ENCODE results near the gene TUBB4B. TPM values are rescaled to one million over a fixed set of nuclear protein-coding genes. Genes with fewer than 3 reads are reported as not detected.

Gene TUBB4B
- total RNA-seq, 3 donors from 2014 or later = 286 to 379 (median 332) TPM

DNA sequence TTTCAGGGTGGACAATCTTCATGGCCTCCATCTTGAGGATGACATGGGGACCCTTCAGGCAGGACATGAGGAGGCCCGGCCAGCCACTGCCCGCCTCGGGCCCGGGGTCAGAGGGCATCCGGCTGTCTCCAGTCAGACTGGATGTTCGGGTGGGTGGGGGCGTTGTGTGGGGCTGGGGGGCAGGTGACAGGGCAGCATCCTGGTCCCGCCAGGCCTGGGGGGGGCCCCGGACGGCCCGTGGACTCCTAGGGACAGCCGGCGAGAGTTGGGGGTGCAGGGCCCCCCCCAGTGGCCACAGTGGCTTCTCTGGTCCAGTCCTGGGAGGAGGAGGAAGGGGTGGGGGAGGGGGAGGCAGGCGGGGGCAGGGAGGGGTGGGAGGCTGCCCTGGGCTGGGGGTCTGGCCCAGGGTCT is 20.0 kb upstream of the TUBB4B start:
- intact Hi-C loops (cut with DNase I, micrococcal nuclease) = no loop called here
- peaks cover 29% of the 10 kb centered on the region for H3K4me1 ChIP-seq (ENCODE audit: low read depth)

DNA sequence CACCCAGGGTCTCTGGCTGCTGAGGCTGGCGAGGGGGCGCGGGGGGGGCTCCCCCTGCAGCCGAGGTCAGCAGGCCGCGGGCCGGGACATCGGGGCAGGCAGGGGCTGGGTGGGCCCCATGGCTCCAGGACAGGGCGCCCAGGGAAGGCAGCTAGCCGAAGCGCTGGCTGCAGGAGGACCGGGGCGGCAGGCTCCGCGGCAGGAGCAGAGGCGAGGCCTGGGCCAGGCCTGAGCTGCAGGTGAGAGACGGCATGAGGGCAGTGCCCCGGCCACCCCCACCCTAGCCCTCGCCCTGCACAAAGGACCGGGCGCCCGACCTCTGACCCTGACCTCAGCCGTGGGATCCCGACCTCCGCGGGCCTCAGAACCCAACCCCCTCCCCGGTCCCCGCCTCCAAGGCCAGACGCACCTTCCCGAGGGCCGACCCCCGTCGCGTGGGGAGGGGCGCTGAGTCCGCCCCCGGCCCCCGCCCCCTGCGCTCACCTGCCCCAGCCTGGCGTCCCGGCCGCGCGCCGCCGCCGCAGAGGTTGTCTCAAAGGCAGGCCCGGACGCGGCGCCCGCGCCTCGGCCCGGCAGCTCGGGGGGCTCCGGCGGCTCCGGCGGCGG is 19.5 kb upstream of the TUBB4B start:
- no peaks in the 10 kb centered on the region for H3K36me3 ChIP-seq (ENCODE audit: low read depth)
- H3K4me3 ChIP-seq = no peak overlapping the region
- intact Hi-C loops (cut with DNase I, micrococcal nuclease) = no loop called here
- TF ChIP-seq, protein P1, sequence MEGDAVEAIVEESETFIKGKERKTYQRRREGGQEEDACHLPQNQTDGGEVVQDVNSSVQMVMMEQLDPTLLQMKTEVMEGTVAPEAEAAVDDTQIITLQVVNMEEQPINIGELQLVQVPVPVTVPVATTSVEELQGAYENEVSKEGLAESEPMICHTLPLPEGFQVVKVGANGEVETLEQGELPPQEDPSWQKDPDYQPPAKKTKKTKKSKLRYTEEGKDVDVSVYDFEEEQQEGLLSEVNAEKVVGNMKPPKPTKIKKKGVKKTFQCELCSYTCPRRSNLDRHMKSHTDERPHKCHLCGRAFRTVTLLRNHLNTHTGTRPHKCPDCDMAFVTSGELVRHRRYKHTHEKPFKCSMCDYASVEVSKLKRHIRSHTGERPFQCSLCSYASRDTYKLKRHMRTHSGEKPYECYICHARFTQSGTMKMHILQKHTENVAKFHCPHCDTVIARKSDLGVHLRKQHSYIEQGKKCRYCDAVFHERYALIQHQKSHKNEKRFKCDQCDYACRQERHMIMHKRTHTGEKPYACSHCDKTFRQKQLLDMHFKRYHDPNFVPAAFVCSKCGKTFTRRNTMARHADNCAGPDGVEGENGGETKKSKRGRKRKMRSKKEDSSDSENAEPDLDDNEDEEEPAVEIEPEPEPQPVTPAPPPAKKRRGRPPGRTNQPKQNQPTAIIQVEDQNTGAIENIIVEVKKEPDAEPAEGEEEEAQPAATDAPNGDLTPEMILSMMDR (IDR thresholded peaks at IDR 0.05) = no peak
- DNase-seq (peak in 2 of 3 donors; percentile 35 to 68), ATAC-seq (no peak)
- H3K9me3 ChIP-seq = no peaks in the 10 kb centered on the region
- peaks cover 29% of the 10 kb centered on the region for H3K4me1 ChIP-seq (ENCODE audit: low read depth)

More for the DNA sequence above, 20.0 kb upstream of the TUBB4B start:
- Histone ChIP-seq H3K4me3 (no peak overlapping the region), H3K9me3 (no peaks in the 10 kb centered on the region), H3K36me3 (ENCODE audit: low read depth) (no peaks in the 10 kb centered on the region)
- DNase-seq (peak in 1 of 3 donors; percentile 20), ATAC-seq (no peak)
- TF ChIP-seq, protein P1 (IDR thresholded peaks at IDR 0.05) = no peak

DNA sequence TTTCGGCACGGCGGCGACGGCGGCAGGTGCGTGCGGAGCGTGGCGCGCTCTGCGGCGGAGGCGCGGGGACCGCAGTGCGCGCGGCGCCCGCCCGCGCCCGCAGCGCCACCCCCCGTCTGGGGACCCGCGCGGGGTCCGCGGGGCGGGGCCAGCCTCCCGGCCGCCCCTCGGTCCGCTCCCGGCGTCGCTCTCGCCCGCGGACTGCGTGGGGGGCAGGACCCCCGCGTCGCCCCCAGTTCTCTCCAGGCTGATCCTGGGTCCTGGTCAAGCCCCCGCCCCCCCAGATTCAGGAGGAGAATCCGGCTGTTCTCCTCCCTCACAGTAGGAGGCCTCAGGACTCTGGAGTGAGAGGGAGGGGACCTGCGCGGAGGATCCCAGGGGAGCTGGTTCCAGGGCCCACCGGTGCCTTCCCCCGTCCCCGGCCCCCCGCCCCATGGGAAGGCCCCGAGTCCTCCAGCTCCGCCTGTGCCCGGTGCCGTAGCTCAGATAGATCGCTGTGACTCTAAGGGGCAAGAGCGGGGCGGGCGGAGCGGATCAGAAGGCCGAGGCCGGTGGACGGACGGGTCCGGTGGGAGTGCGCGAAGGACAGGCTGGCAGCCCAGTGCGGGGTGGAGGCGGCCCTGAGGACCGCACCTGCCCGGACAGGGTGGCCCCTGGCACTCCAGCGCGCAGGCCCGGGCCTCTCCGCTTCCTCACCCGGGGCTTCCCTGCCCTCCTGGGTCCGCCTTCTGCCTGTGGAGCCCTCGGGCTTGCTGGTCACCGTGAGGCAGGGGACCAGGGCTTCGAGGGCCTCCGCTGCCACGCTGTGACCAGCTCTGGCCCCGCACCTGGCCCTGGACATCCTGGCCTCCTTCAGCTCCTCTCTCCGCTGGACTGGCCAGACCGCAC is 18.7 kb upstream of the TUBB4B start, which contains the start of gene RNF208:
RNF208 (minus strand) TSS at position 51 of the 888 bp plus-strand sequence. CDS start 1,028 bp downstream, outside the sequence.
- Histone ChIP-seq H3K9me3 (no peaks in the 10 kb centered on the region), H3K4me3 (peak within 1 kb of the TSS; percentile 42), H3K36me3 (ENCODE audit: low read depth) (no peaks in the 10 kb centered on the region), H3K4me1 (ENCODE audit: low read depth) (peaks cover 37% of the 10 kb centered on the region)
- ATAC-seq (peak; percentile 19), DNase-seq (peak in 2 of 3 donors; percentile 38 to 74)
- TF ChIP-seq, protein P1 (IDR thresholded peaks at IDR 0.05) = no peak
- intact Hi-C loops (cut with DNase I, micrococcal nuclease) = no loop called here

DNA sequence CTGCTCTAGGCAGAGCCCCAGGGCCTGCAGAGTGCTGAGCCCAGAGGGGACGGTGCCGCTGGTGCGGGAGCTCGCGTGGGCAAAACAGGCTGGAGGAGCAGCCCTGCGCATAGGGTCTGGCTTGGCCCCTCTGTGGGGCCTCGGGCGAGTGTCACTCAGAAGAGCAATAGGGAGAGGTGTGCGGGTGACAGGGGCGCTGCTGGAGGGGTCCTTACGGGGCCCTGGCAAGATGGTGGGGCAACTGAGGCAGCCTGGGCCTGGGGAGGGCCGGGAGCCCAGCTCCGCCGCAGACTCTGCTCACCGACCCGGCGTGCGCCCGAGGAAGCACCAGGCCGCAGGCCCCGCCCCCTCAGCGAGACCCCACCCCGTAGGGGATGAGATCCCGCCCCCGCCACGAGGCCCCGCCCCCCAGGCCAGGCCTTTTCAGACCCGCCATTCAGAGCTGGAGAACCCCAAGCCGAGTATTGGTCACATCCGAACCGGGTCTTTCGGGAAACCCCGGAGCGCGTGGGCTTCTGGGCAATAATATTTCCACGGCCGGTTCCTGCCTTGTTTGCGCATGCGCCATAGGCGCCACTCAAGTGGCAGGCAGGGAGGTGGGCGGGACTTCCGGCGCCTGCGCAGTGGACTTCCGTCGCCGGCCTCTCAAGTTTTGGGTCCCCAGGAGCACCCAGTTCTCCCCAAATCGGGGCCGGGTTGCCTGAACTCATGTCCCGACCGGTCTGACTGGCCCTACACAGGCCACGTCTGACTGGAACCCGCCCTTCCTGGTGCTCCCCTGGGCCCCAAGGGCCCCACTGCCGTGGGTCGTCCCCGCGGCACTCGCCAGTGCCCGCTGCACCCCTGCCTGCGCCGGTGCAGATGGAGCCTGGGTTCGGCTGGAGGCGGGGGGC is 17.8 kb upstream of the TUBB4B start:
- intact Hi-C loops (cut with DNase I, micrococcal nuclease) = no loop called here
- TF ChIP-seq, protein P1 (IDR thresholded peaks at IDR 0.05) = no peak
- H3K36me3 ChIP-seq (ENCODE audit: low read depth) = no peaks in the 10 kb centered on the region
- no peaks in the 10 kb centered on the region for H3K9me3 ChIP-seq
- H3K4me3 ChIP-seq = peak overlapping the region; percentile 42
- H3K4me1 ChIP-seq (ENCODE audit: low read depth) = peaks cover 39% of the 10 kb centered on the region
- DNase-seq = peak; percentile 97 to 98 (median 97)
- ATAC-seq = peak; percentile 85
